ENCODE results near the gene CDX1.

Gene CDX1

GRCh38 chr5:150166650-150167511 lies at the start of gene CDX1:
Gene CDX1, plus strand, starts transcription at chr5:150166778. Its CDS starts 99 bp downstream, at chr5:150166877.
- DNase-seq: no peak

- no peak for DNase-seq
These were observed 48.5 kb upstream of the CDX1 start for GRCh38 chr5:150117945-150118560.

GRCh38 chr5:150118561-150119229 lies 47.9 kb upstream of the CDX1 start:
- DNase-seq: no peak

- DNase-seq: peak in 1 of 2 donors; percentile 22
These were observed 47.0 kb upstream of the CDX1 start for GRCh38 chr5:150119421-150120061.

- DNase-seq: no peak
These were observed 46.5 kb upstream of the CDX1 start for GRCh38 chr5:150120062-150120441.

- no peak for DNase-seq
These were observed 45.7 kb upstream of the CDX1 start for GRCh38 chr5:150120617-150121447.

- no peak for DNase-seq
These were observed 45.0 kb upstream of the CDX1 start for GRCh38 chr5:150121448-150122157.

- no peak for DNase-seq
These were observed 44.4 kb upstream of the CDX1 start for GRCh38 chr5:150122158-150122510.

GRCh38 chr5:150122536-150123481 lies 43.8 kb upstream of the CDX1 start:
- no peak for DNase-seq

- no peak for DNase-seq
These were observed 43.0 kb upstream of the CDX1 start for GRCh38 chr5:150123542-150123941.

GRCh38 chr5:150124111-150124557 lies 42.4 kb upstream of the CDX1 start:
- no peak for DNase-seq

GRCh38 chr5:150124596-150124995 lies 42.0 kb upstream of the CDX1 start:
- DNase-seq: no peak

GRCh38 chr5:150125334-150125733 lies 41.2 kb upstream of the CDX1 start:
- no peak for DNase-seq

GRCh38 chr5:150126199-150126920 lies 40.2 kb upstream of the CDX1 start:
- no peak for DNase-seq

- DNase-seq: no peak
These were observed 39.7 kb upstream of the CDX1 start for GRCh38 chr5:150126921-150127265.

- no peak for DNase-seq
These were observed 37.1 kb upstream of the CDX1 start for GRCh38 chr5:150129454-150129812.

- peak; percentile 28 to 54 for DNase-seq
These were observed 36.6 kb upstream of the CDX1 start for GRCh38 chr5:150129813-150130492.

GRCh38 chr5:150130493-150130922 lies 36.1 kb upstream of the CDX1 start:
- DNase-seq: no peak

GRCh38 chr5:150131461-150131860 lies 35.1 kb upstream of the CDX1 start:
- no peak for DNase-seq
